GM21367 (cell line): ENCODE measurements around the gene RPL29.
A peak's percentile ranks its signal among the peaks of the same experiment; 100 is the strongest.

Source experiments
- ATAC-seq: cut with Tn5 transposase; IDR thresholded peaks from one replicate; pipeline ENCODE4 v1.9.1; 2021; ENCODE audit not compliant: unreplicated experiment

RPL29 gene

GRCh38 chr3:51983578-51984268, 12.0 kb downstream of the RPL29 start:
- ATAC-seq, result no peak

DNA sequence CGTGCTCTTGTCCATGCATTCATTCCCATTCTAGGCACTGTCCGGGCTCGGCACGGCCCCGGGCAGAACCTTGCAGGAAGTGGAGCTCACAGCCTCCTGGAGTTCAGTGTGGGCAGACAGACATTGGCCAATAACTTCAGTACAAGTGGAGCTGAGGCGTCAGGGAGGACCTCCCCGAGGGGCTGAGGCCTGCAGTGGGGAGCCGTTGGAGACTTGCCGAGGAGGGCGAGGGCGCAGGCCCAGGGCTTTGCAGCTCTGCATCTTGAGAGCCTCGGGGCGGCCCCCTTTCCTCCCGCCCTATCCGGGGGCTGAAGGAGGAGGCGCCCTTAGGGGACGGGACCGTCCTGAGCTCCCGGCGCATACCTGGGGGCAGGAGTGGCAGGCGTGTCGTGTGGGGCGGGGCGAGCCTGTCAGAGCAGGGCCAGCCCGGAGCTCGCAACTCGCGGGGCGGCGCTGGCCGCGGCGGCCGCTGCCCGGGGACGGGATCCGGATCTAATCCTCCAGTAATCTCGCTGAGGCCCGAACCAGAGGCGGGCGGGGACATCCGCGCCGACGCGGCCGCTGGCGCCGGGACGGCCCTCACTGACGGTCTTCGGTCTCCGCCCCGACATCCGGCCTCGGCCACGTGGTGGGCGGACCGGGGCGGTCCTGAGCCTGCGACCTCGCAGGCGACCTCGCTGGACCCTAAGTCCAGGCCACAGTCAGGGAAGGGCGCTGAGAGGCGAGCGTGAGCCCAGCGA, 12.7 kb downstream of the RPL29 start, which contains the start of gene ACY1:
Gene ACY1, plus strand, starts transcription at position 698 of the 740 bp plus-strand sequence. CDS start 530 bp downstream, outside the sequence.
- ATAC-seq, result peak; percentile 63

DNA sequence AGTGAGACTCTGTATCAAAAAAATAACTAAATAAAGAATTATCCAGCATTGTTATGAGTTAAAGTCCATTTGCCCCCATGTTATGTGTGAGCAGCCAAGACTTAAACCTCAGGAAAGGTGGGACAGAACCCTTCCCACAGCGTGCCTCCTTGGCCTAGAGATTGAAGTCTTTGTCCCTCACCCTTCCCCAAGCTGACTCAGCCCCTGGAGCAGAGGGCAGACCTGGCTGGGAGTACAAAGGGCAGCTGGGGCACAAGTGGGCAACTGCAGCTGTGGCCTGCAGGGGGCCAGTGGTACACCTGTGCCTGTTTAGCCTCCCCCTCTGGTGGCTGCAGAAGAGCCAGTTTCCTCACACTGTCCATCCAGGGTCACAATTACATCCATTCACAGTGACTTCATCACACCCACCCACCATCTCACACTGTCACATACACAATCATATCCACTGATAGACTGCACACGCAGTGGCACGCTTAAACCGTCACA, 13.3 kb downstream of the RPL29 start:
- ATAC-seq, result peak; percentile 37

- no peak for ATAC-seq
Measured at GRCh38 chr3:51980253-51980652, 15.4 kb downstream of the RPL29 start.

DNA sequence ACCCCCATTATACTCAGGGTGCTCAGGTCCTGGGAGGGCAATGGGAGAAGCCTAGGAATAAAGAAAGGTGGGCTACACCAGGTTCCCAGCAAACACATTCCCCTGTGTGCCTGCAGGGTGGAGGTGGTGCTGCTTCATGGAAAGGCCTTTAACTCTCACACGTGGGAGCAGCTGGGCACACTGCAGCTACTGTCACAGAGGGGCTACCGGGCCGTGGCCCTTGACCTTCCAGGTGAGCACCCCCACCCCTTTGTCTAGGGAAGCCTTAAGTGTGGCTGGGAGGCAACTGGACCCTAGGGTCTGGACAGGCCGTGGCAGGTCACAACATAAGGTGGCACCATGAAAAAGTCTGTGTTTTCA, 17.6 kb downstream of the RPL29 start:
- no peak for ATAC-seq

- no peak for ATAC-seq
Measured at GRCh38 chr3:51977446-51978142, 18.1 kb downstream of the RPL29 start.

DNA sequence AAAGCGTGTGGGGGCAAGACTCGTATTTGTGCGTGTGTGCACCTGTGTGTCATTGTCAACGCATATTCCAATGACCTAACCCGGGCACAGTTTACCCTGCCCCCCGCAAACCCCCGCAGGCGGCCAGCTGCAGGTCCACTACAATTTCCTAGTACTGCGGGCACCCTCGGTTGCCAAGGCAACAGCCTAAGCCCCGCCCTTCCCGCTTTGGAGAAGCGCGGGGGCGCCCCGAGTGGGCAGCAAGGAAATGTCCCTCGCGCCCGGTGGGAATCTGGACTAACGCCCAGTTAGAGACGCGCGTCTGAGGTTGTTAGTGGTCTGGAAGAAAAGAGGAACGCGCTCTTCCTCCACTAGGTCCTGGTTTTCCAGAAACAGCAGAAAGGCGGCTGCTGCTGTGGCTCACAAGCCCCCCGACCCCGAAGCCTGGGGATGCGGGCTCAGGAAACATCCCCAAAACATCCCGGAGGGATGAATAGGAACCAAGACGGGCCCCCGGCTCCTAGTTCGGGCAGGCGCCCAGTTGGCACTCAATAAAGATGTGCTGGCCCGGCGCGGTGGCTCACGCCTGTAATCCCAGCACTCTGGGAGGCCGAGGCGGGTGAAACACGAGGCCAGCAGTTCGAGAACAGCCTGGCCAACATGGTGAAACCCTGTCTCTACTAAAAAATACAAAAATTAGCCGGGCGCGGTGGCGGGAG, 19.7 kb downstream of the RPL29 start:
- no peak for ATAC-seq

DNA sequence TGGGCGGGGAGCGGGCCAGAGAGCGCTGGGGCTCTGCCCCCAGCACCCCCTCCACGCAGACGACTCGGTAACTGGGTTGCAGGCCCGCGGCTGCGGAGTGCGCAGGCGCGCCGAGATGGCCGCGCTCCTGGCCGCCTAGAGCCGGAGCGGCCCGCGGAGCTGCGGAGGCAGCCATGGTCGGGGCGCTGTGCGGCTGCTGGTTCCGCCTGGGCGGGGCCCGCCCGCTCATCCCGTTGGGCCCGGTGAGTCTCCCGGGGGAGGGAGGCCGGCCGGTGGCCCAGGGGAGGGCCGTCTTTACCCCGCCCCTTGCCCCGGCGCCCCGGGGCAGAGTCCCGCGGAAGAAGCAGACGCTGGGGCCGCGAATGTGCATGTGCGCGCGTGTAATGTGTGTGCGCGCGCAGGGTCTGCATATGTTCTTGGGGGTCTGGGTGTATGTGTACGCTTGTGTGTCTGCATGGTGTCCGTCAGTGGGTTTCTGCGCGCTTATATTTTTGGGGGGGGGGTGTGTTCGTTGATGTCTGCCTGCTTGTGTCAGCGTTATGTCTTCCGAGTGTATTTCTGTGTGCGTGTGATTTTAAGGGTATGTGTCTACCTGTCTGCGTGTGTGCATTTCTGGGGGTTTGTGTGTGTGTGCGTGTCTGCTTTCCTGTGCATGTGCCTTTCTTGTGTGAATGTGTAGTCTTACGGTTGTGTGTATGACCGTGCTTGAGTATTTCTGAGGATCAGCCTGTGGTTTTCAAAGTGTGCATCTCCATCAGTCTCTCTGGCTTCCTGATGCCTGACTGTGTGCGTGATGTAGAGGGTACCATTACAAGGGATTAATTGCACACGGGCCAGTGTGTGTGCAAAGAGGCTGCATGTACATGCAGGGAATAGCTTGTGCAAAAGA, 20.5 kb downstream of the RPL29 start, which contains the start of gene ABHD14A:
Gene ABHD14A, plus strand, starts transcription at position 102 of the 889 bp plus-strand sequence. Its CDS starts 72 bp downstream, at position 174.
- peak; percentile 41 for ATAC-seq

DNA sequence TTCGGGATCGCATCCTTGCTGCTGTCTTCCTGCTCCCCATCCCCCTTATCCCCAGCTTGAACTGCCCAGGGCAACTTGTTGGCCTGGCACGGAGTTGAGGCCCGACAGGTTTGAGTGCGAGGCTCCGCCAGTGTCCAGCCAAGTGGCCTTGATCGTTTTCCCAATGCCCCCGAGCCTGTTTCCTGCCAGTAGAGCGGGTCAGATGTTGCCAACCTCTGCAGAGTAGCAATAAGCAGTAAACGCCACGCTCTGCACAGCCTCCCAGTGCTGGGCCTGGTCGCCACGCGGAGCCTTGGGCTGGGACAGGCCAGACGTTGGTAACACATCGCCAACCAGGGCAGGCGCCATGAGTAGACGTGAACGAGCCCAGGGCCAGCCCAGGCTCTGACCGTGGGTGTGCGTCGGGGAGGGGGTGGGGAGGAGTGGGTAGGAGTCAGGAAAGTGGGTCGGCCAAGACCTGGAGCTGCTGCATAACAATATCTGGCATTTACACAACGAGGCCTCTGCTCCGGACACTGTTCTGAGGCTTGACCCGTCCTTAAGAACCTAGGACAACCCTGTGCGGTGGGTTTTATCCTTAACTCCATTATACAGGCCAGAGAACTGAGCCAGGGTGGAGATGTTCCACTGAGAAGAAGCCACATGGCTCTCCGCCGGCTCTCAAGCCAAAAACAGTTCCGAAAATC, 21.3 kb downstream of the RPL29 start:
- ATAC-seq, result no peak

- ATAC-seq, result no peak
Measured at GRCh38 chr3:51971350-51971749, 24.3 kb downstream of the RPL29 start.

DNA sequence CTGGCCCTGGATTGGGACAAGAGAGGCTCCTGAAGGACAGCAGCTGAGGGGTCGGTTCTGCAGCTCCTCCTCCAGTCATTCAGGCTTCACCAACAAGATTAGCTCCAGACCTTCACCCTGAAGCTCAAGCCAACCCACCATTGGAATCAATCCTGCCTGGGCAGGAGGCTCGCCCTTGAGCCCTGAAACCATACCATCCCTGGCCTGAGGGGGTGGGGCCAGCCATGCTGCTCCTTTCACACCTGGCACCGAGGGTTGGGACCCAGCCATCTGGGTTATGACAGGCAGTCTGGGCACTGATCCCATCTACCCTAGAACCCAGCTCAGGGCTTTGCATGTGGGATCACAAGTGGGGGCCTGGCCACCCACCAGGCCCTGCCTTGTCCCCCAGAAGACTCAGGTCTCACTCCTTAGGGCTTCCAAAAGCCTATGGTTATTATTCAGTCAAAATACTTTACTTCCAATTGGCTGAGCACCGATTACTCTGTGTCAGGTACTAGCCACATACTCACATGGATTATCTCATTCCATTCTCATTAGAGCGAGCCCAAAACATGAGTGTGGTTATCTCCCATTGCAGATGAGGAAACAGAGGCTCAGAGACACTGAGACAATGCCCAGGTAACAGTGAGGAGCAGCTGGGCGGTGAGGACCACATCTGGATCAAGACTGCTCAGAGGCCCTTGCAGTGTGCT, 24.9 kb downstream of the RPL29 start:
- ATAC-seq, result no peak

- ATAC-seq, result no peak
Measured at GRCh38 chr3:51969841-51970240, 25.9 kb downstream of the RPL29 start.

DNA sequence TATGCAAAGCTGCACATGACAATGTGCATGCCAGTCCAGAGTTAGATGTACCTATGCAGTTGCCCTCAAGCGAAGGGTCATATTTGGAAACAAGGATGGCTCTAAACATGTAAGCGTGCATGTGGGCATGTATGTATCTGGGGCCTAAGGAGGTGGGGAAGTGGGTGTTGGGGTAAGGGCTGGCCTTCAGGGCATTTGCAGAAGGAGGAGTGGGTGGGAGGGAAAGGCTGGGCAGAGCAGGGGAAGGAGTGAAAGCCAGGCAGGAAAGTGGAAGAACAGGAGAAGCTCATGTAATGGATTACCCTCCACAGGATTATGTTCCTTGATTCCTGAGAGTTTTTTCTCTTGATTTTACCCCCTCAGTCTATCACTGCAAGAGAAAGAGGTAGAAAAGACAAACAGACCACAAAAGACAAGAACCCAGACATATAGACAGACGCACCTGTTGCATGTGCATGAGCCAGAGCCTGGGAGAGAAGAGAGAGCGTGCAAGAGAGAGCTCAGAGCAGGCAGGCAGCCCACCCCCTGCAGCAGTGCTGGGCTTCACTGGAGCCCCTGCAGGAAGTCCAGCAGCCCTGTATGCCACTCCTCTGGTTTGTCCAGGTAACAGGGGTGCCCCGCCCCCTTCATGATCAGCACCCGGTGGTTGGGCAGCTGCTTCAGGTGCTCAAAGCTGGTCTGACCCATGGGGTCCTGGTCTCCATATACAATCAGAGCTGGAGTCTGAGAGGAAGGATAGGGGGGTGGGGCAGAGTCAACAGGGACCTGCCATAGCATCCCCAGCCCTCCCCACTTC, 26.6 kb downstream of the RPL29 start:
- no peak for ATAC-seq

DNA sequence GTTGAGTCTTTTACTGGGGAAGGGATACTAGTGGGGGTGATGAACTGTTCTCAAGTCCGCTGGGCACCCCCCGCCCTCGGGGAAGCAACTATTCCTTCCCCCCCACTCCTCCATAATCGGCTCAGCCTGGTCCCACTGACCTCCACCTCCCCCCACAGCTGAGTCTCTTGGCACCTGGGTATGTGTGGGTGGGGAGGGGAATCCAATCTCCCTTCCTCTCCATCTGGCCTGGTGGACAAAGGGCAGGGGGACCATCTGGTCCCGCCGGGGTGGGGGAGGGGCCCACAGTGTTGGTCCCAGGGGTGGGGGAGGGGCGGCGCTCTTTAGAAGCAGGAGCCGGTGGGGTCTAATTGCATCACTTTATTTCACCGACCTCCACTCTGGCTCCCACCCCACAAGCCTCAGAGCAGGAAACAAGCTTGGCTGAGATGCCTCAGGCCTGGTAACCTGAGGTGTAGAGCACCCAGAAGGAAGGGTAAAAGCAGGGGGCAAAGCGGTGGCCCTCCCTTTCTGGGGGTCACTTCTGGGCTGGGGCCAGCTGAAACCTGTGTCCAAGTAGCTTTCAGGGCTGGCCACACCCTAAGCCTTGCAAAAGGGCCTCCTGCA, 27.4 kb downstream of the RPL29 start:
- no peak for ATAC-seq

DNA sequence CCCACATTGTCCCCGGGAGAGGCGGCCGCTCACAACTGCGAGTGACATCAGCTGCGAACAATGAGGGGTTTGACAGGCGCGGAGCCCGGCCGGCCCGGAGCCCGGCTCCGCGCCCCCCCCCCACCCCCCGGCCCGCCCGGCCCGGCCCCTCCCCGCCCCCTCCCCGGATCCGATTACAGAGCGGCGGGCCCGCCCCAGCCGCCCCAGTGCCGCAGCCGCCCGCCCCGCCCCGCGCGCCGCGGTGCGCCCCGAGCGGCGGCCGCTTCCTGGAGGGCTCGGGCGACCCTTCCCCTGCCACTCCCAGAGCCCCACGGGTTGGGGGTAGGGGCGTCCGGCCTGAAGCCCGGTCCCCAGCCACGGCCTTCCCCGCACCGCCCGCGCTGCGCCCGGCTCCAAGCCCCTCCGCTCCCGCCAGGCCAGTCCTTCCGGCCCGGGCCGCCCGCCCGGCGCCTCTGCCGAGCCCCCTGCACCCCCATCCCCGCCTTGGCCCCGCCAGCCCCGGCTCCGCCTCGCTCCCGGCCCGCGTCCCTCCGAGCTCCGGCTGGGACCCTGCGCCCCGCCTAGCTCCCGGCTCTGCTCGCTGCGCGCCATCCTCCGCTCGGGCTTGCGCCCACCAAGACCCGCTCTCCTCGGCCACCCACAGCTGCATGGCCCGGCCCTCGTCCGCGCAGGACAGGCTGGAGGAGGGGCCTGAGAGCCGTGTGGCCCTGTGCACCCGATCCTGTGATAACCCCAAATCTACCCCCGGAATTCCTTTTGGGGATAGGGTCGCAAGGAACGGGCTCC, 28.1 kb downstream of the RPL29 start, which contains the start of gene PCBP4:
Gene PCBP4, minus strand, starts transcription at position 71 of the 786 bp plus-strand sequence. CDS start 6,214 bp downstream, outside the sequence.
- no peak for ATAC-seq

DNA sequence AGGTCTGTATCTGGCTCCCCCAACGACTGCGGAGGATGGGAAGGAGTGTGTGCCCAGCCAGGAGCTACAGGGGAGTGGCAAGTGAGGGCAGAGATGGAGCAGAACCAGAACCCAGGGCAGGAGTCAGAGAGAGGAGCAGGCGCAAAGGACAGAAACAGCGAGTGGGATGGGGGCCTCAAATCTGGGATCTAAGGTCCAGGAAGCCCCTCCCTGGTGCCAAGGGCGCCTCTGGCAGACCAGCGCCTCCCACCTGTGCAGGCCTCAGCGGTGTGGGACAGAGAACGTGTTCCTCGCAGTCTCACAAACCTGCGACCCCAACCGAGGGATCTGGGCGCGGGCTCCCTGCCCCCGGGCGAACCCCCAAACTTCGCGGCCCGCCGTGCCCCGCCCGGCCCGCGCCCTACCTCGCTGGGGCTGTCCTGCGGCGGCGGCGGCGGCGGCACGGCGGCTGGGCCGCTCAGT, 28.7 kb downstream of the RPL29 start:
- ATAC-seq, result no peak

DNA sequence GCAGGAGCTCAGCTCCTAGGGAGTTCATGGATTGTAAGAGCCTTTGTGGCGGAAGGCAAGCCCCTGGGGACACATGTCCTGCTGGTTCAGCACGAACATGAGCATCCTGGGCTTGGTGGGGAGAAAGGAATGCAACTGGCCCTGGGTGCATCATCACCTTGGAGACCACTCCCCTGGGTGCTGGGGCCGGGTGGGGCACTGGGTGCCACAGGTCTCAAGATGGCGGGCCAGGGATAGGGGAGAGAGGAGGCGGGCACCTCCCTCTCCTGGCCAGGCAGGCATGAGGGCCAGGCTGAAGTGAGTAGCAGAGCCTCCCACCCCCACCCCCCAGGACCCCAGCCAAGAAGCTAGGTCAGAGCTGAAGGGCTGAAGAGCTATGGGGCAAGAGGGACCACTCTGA, 29.2 kb downstream of the RPL29 start:
- ATAC-seq, result no peak
